Upper lobe of left lung (tissue), 6 donors: ENCODE measurements around the gene CPEB3. TPM values are rescaled to one million over a fixed set of nuclear protein-coding genes. Genes with fewer than 3 reads are reported as not detected.

Experiments
- ATAC-seq, 2 donors: fragments of 200-7000 bp; cut with Tn5 transposase; one replicate each; pipeline ENCODE4 v1.9.1; 2022; ENCODE audit warnings: mild to moderate bottlenecking in 2 of 2, moderate library complexity in 2 of 2; ENCODE audit not compliant: low FRiP score in 2 of 2
- DNase-seq, 2 donors: peaks; one replicate each; pipeline ENCODE4 v3.0.0-alpha.2; 2019 to 2020
- H3K27ac ChIP-seq, 4 donors: fragments of 200-600 bp; sonication (generic); one replicate each; pipeline ENCODE4 v1.5.1; 2016 to 2019
- H3K27me3 ChIP-seq, 4 donors: fragments of 200-600 bp; sonication (generic); one replicate each; pipeline ENCODE4 v1.5.1; 2017 to 2019
- H3K36me3 ChIP-seq, 4 donors: fragments of 200-600 bp; sonication (generic); one replicate each; pipeline ENCODE4 v1.5.1; 2016 to 2019
- H3K4me1 ChIP-seq, 4 donors: fragments of 200-600 bp; sonication (generic); one replicate each; pipeline ENCODE4 v1.5.1; 2018 to 2019
- H3K4me3 ChIP-seq, 4 donors: fragments of 200-600 bp; sonication (generic); one replicate each; pipeline ENCODE4 v1.5.1; 2017 to 2019; ENCODE audit warnings: mild to moderate bottlenecking in 2 of 4, moderate library complexity in 1 of 4
- H3K9me3 ChIP-seq, 4 donors: fragments of 200-600 bp; sonication (generic); one replicate each; pipeline ENCODE4 v1.5.1; 2018 to 2019
- EP300 ChIP-seq, 4 donors: sonication (generic); formaldehyde crosslinking; IDR thresholded peaks; one replicate each; pipeline ENCODE4 v1.5.1; 2017; ENCODE audit warnings: antibody characterized with exemption in 4 of 4, control low read depth in 2 of 4
- POLR2A ChIP-seq, 4 donors: fragments of 450-650 bp; IDR thresholded peaks; one replicate each; pipeline ENCODE4 v1.5.1; 2016 to 2017; ENCODE audit warnings: antibody characterized with exemption in 4 of 4, mild to moderate bottlenecking in 2 of 4
- POLR2AphosphoS5 ChIP-seq, 2 donors: sonication (generic); formaldehyde crosslinking; IDR thresholded peaks; one replicate each; pipeline ENCODE4 v1.5.1; 2017; ENCODE audit warnings: antibody characterized with exemption in 2 of 2
- WGBS, 2 donors: methylation state at CpG; one replicate each; pipeline ENCODE4 v1.1.5; 2017 to 2018; 5-methylcytosine and 5-hydroxymethylcytosine counted together
- total RNA-seq, 6 donors: library from RNA; depleted of rRNA in 4 of 6; stranded (reverse); fragments of >200 nt in 4 of 6; gene quantifications; one replicate each; pipeline versions ENCODE4 v1.1.0 to v1.2.1, GENCODE V29; 2016 to 2021
- TF ChIP-seq, protein P1 (sequence below), 6 experiments: fragments of 450-650 bp in 4 of 6; fragments of 200-600 bp in 2 of 6; sonication (generic) in 2 of 6; IDR thresholded peaks; one replicate each; pipeline ENCODE4 v1.5.1; 2016 to 2019; ENCODE audit warnings: antibody characterized with exemption in 6 of 6
- donor health status: DM: no; HTN: no; CAD: no; lungs with moderate emphysema.
- donor health status: DM: no; HTN: yes; CAD: no; lungs with severe emphysema.

The CPEB3 gene
- total RNA-seq, 6 donors from 2014 or later = 5.2 to 12.6 (median 7.2) TPM

DNA sequence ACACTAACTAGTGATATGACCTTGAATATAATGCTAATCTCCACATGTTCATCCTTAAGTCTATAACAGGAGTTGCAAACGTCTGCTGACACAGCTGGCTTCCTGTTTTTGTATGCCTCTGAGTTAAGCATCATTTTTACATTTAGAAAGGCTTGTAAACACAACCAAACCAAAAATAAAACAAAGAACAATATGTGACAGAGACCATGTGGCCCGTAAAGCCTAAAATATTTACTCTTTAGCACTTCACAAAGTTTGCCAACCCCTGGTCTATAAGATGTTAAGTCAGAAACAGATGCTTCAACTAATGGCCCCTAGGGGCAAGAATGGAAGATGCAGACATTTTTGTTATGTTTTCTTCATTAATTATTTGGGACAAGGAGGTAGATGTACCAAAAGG, 109.3 kb downstream of the CPEB3 start:
- DNase-seq (no peak), ATAC-seq (no peak)
- Histone ChIP-seq H3K4me3 (no peak overlapping the region), H3K27ac (no peak overlapping the region), H3K4me1 (peaks cover 0 to 4% (median 1%) of the 10 kb centered on the region in 4 donors), H3K27me3 (no peaks in the 10 kb centered on the region), H3K36me3 (peaks cover 0 to 3% (median 0%) of the 10 kb centered on the region in 4 donors), H3K9me3 (no peaks in the 10 kb centered on the region)
- 33 to 44% methylated on average over 2 of the region's 2 CpGs for WGBS, 2 donors
- TF ChIP-seq EP300 (IDR thresholded peaks at IDR 0.05) (no peak), POLR2A (IDR thresholded peaks at IDR 0.05) (no peak), POLR2AphosphoS5 (IDR thresholded peaks at IDR 0.05) (no peak)
- TF ChIP-seq, protein P1, sequence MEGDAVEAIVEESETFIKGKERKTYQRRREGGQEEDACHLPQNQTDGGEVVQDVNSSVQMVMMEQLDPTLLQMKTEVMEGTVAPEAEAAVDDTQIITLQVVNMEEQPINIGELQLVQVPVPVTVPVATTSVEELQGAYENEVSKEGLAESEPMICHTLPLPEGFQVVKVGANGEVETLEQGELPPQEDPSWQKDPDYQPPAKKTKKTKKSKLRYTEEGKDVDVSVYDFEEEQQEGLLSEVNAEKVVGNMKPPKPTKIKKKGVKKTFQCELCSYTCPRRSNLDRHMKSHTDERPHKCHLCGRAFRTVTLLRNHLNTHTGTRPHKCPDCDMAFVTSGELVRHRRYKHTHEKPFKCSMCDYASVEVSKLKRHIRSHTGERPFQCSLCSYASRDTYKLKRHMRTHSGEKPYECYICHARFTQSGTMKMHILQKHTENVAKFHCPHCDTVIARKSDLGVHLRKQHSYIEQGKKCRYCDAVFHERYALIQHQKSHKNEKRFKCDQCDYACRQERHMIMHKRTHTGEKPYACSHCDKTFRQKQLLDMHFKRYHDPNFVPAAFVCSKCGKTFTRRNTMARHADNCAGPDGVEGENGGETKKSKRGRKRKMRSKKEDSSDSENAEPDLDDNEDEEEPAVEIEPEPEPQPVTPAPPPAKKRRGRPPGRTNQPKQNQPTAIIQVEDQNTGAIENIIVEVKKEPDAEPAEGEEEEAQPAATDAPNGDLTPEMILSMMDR (IDR thresholded peaks at IDR 0.05) = peak in 2 of 6 experiments; percentile 17 to 21

- no peak overlapping the region for H3K27ac ChIP-seq
- H3K36me3 ChIP-seq = peaks cover 0 to 6% (median 2%) of the 10 kb centered on the region in 4 donors
- TF ChIP-seq EP300 (IDR thresholded peaks at IDR 0.05) = no peak
- TF ChIP-seq, protein P1 (IDR thresholded peaks at IDR 0.05) = no peak
- no peak for TF ChIP-seq POLR2A (IDR thresholded peaks at IDR 0.05)
- no peak for TF ChIP-seq POLR2AphosphoS5 (IDR thresholded peaks at IDR 0.05)
- no peaks in the 10 kb centered on the region for H3K9me3 ChIP-seq
- WGBS, 2 donors = 85 to 91% methylated on average over 1 of the region's 1 CpG
- peaks cover 0 to 4% (median 1%) of the 10 kb centered on the region in 4 donors for H3K4me1 ChIP-seq
- no peak overlapping the region for H3K4me3 ChIP-seq
- H3K27me3 ChIP-seq = no peaks in the 10 kb centered on the region
- ATAC-seq = no peak
- no peak for DNase-seq
Observed at GRCh38 chr10:92180399-92180798, 110.5 kb downstream of the CPEB3 start.

DNA sequence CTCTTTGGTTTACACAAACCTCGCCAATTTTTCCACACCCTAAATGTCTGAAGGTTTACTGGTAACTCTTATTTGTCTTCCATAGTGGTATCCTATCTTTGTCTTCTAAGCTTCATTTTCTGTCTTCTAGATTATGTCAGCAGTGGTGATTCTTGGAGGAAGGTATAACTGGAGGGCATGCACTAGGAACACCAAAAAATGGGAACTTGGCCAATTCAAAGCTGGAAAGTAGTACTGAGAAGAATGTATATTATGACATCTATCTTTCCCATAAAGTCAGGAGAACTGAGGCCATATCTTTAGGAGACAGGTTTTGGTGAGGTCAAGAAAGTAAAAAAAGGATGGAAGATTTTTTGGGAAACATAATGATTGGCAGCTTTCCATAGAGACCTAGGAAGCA, 113.3 kb downstream of the CPEB3 start:
- Histone ChIP-seq H3K4me1 (peaks cover 0 to 8% (median 3%) of the 10 kb centered on the region in 4 donors), H3K4me3 (no peak overlapping the region), H3K9me3 (no peaks in the 10 kb centered on the region), H3K36me3 (peaks cover 0 to 6% (median 2%) of the 10 kb centered on the region in 4 donors), H3K27ac (no peak overlapping the region), H3K27me3 (no peaks in the 10 kb centered on the region)
- TF ChIP-seq POLR2AphosphoS5 (IDR thresholded peaks at IDR 0.05) = no peak
- TF ChIP-seq EP300 (IDR thresholded peaks at IDR 0.05) = no peak
- TF ChIP-seq POLR2A (IDR thresholded peaks at IDR 0.05) = no peak
- TF ChIP-seq, protein P1 (IDR thresholded peaks at IDR 0.05) = no peak
- ATAC-seq = no peak
- DNase-seq = no peak
- 72 to 83% methylated on average over 1 of the region's 1 CpG for WGBS, 2 donors

- TF ChIP-seq POLR2AphosphoS5 (IDR thresholded peaks at IDR 0.05) (no peak), POLR2A (IDR thresholded peaks at IDR 0.05) (no peak), EP300 (IDR thresholded peaks at IDR 0.05) (no peak)
- TF ChIP-seq, protein P1 (IDR thresholded peaks at IDR 0.05) = no peak
- 87 to 88% methylated on average over 5 of the region's 5 CpGs for WGBS, 2 donors
- Histone ChIP-seq H3K27ac (no peak overlapping the region), H3K36me3 (peaks cover 0 to 6% (median 2%) of the 10 kb centered on the region in 4 donors), H3K4me1 (peaks cover 0 to 8% (median 1%) of the 10 kb centered on the region in 4 donors), H3K27me3 (no peaks in the 10 kb centered on the region), H3K4me3 (no peak overlapping the region), H3K9me3 (no peaks in the 10 kb centered on the region)
- DNase-seq (no peak), ATAC-seq (no peak)
Observed at GRCh38 chr10:92175164-92175563, 115.7 kb downstream of the CPEB3 start.

DNA sequence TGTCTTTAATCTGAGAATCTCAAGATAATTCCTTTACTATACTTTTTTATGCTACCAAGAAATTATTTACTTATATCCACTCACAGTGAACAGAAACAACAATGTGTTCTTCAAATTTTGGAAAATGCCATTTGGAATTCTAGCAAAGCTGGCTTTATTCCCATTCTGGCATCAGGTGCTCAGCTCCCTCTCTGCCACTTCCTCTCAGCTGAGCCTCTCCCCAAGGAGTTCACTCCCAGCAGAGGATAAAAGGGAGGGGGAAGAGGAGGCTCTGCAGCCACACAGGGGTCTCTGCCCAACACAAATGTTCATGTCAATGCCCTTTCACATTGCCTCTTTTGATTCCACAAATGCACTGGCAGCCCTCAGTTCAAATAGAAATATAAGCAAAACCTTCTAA, 116.9 kb downstream of the CPEB3 start:
- DNase-seq (no peak), ATAC-seq (no peak)
- peaks cover 0 to 8% (median 1%) of the 10 kb centered on the region in 4 donors for H3K4me1 ChIP-seq
- no peak overlapping the region for H3K4me3 ChIP-seq
- H3K27ac ChIP-seq = no peak overlapping the region
- H3K36me3 ChIP-seq = peaks cover 0 to 6% (median 2%) of the 10 kb centered on the region in 4 donors
- TF ChIP-seq EP300 (IDR thresholded peaks at IDR 0.05) = no peak
- no peak for TF ChIP-seq POLR2AphosphoS5 (IDR thresholded peaks at IDR 0.05)
- H3K27me3 ChIP-seq = no peaks in the 10 kb centered on the region
- H3K9me3 ChIP-seq = no peaks in the 10 kb centered on the region
